NT2/D1 (cell line): Measurements from ENCODE around the gene GRB10.

Experiments
- SUZ12 ChIP-seq: IDR thresholded peaks from 2 replicates; pipeline ENCODE4 v1.6.1; 2011; ENCODE audit not compliant: insufficient read length, insufficient read depth; ENCODE audit errors: extremely low read depth
- ZNF274 ChIP-seq: IDR thresholded peaks from 2 replicates; pipeline ENCODE4 v1.6.1; 2011; ENCODE audit warnings: mild to moderate bottlenecking, low read depth, low read length

DNA sequence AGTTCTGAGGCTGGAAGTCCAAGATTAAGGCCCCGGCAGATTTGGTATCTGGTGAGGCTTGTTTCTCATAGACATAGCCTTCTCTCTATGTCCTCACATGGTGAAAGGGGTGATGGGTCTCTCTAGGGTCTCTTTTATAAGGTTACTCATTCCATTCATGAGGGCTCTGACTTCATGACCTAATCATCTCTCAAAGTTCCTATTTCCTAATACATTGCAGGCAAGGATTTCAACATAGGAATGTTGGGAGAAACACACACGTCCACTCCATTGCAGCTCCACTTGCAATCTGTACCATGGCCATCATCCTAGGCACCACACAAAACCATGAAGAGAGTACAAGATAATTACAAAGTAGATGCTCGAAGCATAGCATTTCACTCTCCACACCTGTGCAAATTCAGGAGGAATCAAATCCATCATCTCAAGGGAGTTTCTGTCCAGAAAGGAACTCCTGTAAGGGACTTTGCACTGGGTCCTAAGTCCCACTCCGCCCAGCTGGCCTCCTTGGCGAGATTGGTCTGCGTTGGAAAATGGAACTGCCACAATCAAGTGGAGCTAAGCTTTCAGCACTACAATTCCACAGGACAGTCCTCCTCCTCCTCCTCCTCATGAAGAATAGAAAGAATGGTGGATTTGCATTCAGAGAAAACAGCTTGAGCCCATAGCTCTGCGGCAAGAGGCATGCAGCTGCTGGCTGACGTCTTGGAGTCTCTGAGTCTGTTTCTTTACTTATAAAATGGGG lies 226.3 kb downstream of the GRB10 start:
- no peak for TF ChIP-seq ZNF274
- no peak for TF ChIP-seq SUZ12
